SK-N-SH treated with all-trans-retinoic acid at 6 μM for 48 hours (cell line): ENCODE measurements around the gene SCAMP3.

Experiments used
- BACH2 ChIP-seq: fragments of 250-450 bp; sonication (Bioruptor Pico); IDR thresholded peaks from 2 replicates; pipeline ENCODE4 v1.9.0; 2021; ENCODE audit warnings: mild to moderate bottlenecking, borderline replicate concordance
- ISL1 ChIP-seq: fragments of 250-450 bp; sonication (Bioruptor Pico); IDR thresholded peaks from 2 replicates; pipeline ENCODE4 v2.1.2; 2022; ENCODE audit warnings: mild to moderate bottlenecking, moderate library complexity
- RARB ChIP-seq: fragments of 250-450 bp; sonication (Bioruptor Pico); IDR thresholded peaks from 2 replicates; pipeline ENCODE4 v1.8.0; 2021; ENCODE audit warnings: mild to moderate bottlenecking, moderate library complexity
- SNAI2 ChIP-seq: fragments of 250-450 bp; sonication (Bioruptor Pico); IDR thresholded peaks from 2 replicates; pipeline ENCODE4 v1.5.0; 2020; ENCODE audit warnings: mild to moderate bottlenecking, moderate library complexity
- ZFP3 ChIP-seq: fragments of 250-450 bp; sonication (Bioruptor Pico); IDR thresholded peaks from 2 replicates; pipeline ENCODE4 v1.5.0; 2020; ENCODE audit warnings: mild to moderate bottlenecking, moderate library complexity
- ZNF70 ChIP-seq: fragments of 450-650 bp; formaldehyde crosslinking; IDR thresholded peaks from 2 replicates; pipeline ENCODE4 v1.5.0; 2020; ENCODE audit warnings: mild to moderate bottlenecking, moderate library complexity
- ZNF8 ChIP-seq: fragments of 450-650 bp; formaldehyde crosslinking; IDR thresholded peaks from 2 replicates; pipeline ENCODE4 v1.5.0; 2020; ENCODE audit warnings: mild to moderate bottlenecking, moderate library complexity
- TF ChIP-seq, protein P1 (sequence below): fragments of 250-450 bp; sonication (Bioruptor Pico); IDR thresholded peaks from 2 replicates; pipeline ENCODE4 v1.8.0; 2020; ENCODE audit warnings: mild to moderate bottlenecking, moderate library complexity, borderline replicate concordance
- TF ChIP-seq, protein P2 (sequence below): fragments of 250-450 bp; sonication (Bioruptor Pico); IDR thresholded peaks from 2 replicates; pipeline ENCODE4 v1.5.1; 2021; ENCODE audit warnings: mild to moderate bottlenecking, moderate library complexity

DNA sequence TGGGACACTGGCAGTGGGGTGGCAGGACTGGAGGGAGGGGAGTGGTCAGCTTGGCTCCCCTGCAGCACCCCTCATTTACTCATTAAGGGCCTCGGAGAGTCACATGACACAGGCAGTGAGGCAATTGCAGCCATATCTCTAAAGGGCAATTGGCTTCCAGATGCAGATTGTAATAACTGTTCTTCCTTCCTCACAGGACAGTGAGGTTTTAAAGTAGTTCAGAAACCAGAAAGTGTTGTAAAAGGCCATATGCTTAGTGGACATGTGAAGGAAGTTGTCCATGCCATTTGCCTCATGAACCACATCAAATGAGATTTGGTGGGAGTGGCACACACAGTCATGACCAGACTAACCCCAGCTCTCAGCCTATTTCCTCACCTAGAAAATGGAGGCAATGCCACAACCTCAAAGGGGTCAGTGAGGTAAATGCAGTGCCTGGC is 42.5 kb downstream of the SCAMP3 start:
- TF ChIP-seq RARB (no peak), ZFP3 (CRISPR knock-in tag) (no peak), SNAI2 (CRISPR knock-in tag) (no peak), ZNF8 (CRISPR knock-in tag) (no peak), ISL1 (CRISPR knock-in tag) (no peak), BACH2 (CRISPR knock-in tag) (no peak), ZNF70 (CRISPR knock-in tag) (no peak)
- TF ChIP-seq, protein P1, sequence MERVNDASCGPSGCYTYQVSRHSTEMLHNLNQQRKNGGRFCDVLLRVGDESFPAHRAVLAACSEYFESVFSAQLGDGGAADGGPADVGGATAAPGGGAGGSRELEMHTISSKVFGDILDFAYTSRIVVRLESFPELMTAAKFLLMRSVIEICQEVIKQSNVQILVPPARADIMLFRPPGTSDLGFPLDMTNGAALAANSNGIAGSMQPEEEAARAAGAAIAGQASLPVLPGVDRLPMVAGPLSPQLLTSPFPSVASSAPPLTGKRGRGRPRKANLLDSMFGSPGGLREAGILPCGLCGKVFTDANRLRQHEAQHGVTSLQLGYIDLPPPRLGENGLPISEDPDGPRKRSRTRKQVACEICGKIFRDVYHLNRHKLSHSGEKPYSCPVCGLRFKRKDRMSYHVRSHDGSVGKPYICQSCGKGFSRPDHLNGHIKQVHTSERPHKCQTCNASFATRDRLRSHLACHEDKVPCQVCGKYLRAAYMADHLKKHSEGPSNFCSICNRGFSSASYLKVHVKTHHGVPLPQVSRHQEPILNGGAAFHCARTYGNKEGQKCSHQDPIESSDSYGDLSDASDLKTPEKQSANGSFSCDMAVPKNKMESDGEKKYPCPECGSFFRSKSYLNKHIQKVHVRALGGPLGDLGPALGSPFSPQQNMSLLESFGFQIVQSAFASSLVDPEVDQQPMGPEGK, result no peak
- TF ChIP-seq, protein P2, sequence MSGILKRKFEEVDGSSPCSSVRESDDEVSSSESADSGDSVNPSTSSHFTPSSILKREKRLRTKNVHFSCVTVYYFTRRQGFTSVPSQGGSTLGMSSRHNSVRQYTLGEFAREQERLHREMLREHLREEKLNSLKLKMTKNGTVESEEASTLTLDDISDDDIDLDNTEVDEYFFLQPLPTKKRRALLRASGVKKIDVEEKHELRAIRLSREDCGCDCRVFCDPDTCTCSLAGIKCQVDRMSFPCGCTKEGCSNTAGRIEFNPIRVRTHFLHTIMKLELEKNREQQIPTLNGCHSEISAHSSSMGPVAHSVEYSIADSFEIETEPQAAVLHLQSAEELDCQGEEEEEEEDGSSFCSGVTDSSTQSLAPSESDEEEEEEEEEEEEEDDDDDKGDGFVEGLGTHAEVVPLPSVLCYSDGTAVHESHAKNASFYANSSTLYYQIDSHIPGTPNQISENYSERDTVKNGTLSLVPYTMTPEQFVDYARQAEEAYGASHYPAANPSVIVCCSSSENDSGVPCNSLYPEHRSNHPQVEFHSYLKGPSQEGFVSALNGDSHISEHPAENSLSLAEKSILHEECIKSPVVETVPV (CRISPR knock-in tag), result no peak
